Right ventricle myocardium inferior (tissue), 1 donor: ENCODE results near the gene FOXP1. TPM values are rescaled to one million over a fixed set of nuclear protein-coding genes. Genes with fewer than 3 reads are reported as not detected.

Experiments
- ATAC-seq: fragments of 200-7000 bp; cut with Tn5 transposase; one replicate; pipeline ENCODE4 v1.9.1; 2020; ENCODE audit warnings: mild to moderate bottlenecking, moderate library complexity
- DNase-seq: peaks from one replicate; pipeline ENCODE4 v3.0.0; 2021; ENCODE audit errors: missing footprints
- intact Hi-C: fragments of 100-400 bp; cut with DNase I; formaldehyde crosslinking; loops from one replicate; pipeline ENCODE4 v1.11.0; 2022
- total RNA-seq: library from RNA; stranded (reverse); fragmentation: NEBNext Ultra II Directional; extraction: Animal tissue kit (Norgen Biotek cat#: 25700); gene quantifications from one replicate; pipeline ENCODE4 v1.2.1, GENCODE V29; 2021
- donor health status: DM: no; HTN: yes; CAD: no; lungs with severe emphysema.

FOXP1 gene
- total RNA-seq, 1 donor from 2014 or later = 38.5 TPM

GRCh38 chr3:71317140-71317539 is 266.4 kb downstream of the FOXP1 start:
- intact Hi-C loops = no loop called here
- ATAC-seq = no peak
- DNase-seq = no peak

- no peak for DNase-seq
- no peak for ATAC-seq
- intact Hi-C loops = no loop called here
Measured at GRCh38 chr3:71316066-71316777, 267.3 kb downstream of the FOXP1 start.

- DNase-seq = no peak
- no peak for ATAC-seq
- intact Hi-C loops = no loop called here
Measured at GRCh38 chr3:71315431-71315830, 268.1 kb downstream of the FOXP1 start.

GRCh38 chr3:71313844-71314243 is 269.7 kb downstream of the FOXP1 start:
- no peak for ATAC-seq

GRCh38 chr3:71312461-71312860 is 271.1 kb downstream of the FOXP1 start:
- intact Hi-C loops = no loop called here
- DNase-seq (no peak), ATAC-seq (no peak)

More at GRCh38 chr3:71313844-71314243, 269.7 kb downstream of the FOXP1 start:
- intact Hi-C loops = no loop called here
- no peak for DNase-seq

- ATAC-seq (no peak), DNase-seq (no peak)
- intact Hi-C loops = loop anchor here (2.0 kb wide), 1 partner anchor 305 kb away; no protein-coding TSS in a partner anchor
Measured at GRCh38 chr3:71311661-71312046, 271.9 kb downstream of the FOXP1 start.

- no peak for DNase-seq
- ATAC-seq = peak; percentile 41
- intact Hi-C loops = loop anchor here (2.0 kb wide), 1 partner anchor 304 kb away; no protein-coding TSS in a partner anchor
Measured at GRCh38 chr3:71310980-71311660, 272.4 kb downstream of the FOXP1 start.

- intact Hi-C loops = loop anchor here (2.0 kb wide), 1 partner anchor 304 kb away; no protein-coding TSS in a partner anchor
- ATAC-seq = peak; percentile 84
- peak; percentile 72 for DNase-seq
Measured at GRCh38 chr3:71310359-71310979, 273.1 kb downstream of the FOXP1 start.

GRCh38 chr3:71309886-71310285 is 273.6 kb downstream of the FOXP1 start:
- DNase-seq (no peak), ATAC-seq (no peak)
- intact Hi-C loops = loop anchor here (2.0 to 5.0 kb wide), 2 partner anchors 303 to 593 kb away; no protein-coding TSS in a partner anchor

- ATAC-seq (no peak), DNase-seq (no peak)
- intact Hi-C loops = loop anchor here (5.0 kb wide), 1 partner anchor 592 kb away; no protein-coding TSS in a partner anchor
Measured at GRCh38 chr3:71309342-71309741, 274.2 kb downstream of the FOXP1 start.

GRCh38 chr3:71308836-71309235 is 274.7 kb downstream of the FOXP1 start:
- ATAC-seq = no peak
- intact Hi-C loops = loop anchor here (5.0 kb wide), 1 partner anchor 592 kb away; no protein-coding TSS in a partner anchor
- no peak for DNase-seq

GRCh38 chr3:71307991-71308697 is 275.4 kb downstream of the FOXP1 start:
- intact Hi-C loops = loop anchor here (5.0 kb wide), 1 partner anchor 591 kb away; no protein-coding TSS in a partner anchor
- no peak for ATAC-seq
- no peak for DNase-seq

- DNase-seq (no peak), ATAC-seq (peak; percentile 86)
- intact Hi-C loops = loop anchor here (2.0 to 5.0 kb wide), 2 partner anchors 279 to 588 kb away; no protein-coding TSS in a partner anchor
Measured at GRCh38 chr3:71305231-71306206, 278.0 kb downstream of the FOXP1 start.

- ATAC-seq = peak; percentile 70
- intact Hi-C loops = loop anchor here (2.0 to 5.0 kb wide), 3 partner anchors 52 to 587 kb away; no protein-coding TSS in a partner anchor
- DNase-seq = no peak
Measured at GRCh38 chr3:71304684-71305083, 278.8 kb downstream of the FOXP1 start.

GRCh38 chr3:71304247-71304646 is 279.3 kb downstream of the FOXP1 start:
- ATAC-seq = no peak
- intact Hi-C loops = loop anchor here (2.0 to 5.0 kb wide), 2 partner anchors 52 to 281 kb away; no protein-coding TSS in a partner anchor
- DNase-seq = no peak

GRCh38 chr3:71303627-71304200 is 279.8 kb downstream of the FOXP1 start:
- ATAC-seq (no peak), DNase-seq (no peak)
- intact Hi-C loops = loop anchor here (2.0 to 5.0 kb wide), 2 partner anchors 51 to 281 kb away; no protein-coding TSS in a partner anchor

GRCh38 chr3:71302604-71303003 is 280.9 kb downstream of the FOXP1 start:
- intact Hi-C loops = loop anchor here (5.0 kb wide), 1 partner anchor 50 kb away; no protein-coding TSS in a partner anchor
- ATAC-seq = no peak

More at GRCh38 chr3:71302604-71303003, 280.9 kb downstream of the FOXP1 start:
- no peak for DNase-seq
